Sigmoid colon (tissue), 4 donors: ENCODE measurements around the gene CD4.

Experiments used
- EP300 ChIP-seq, 4 donors: sonication (generic); formaldehyde crosslinking; IDR thresholded peaks; one replicate each; pipeline ENCODE4 v1.6.1; 2017; ENCODE audit warnings: antibody characterized with exemption in 4 of 4
- POLR2A ChIP-seq, 2 donors: fragments of 450-650 bp; IDR thresholded peaks; one replicate each; pipeline ENCODE4 v1.6.1; 2016; ENCODE audit warnings: antibody characterized with exemption in 2 of 2, mild to moderate bottlenecking in 2 of 2, moderate library complexity in 2 of 2
- POLR2AphosphoS5 ChIP-seq, 4 donors: sonication (generic); formaldehyde crosslinking; IDR thresholded peaks; one replicate each; pipeline ENCODE4 v1.6.1; 2017; ENCODE audit warnings: antibody characterized with exemption in 4 of 4
- TF ChIP-seq, protein P1 (sequence below), 4 experiments: fragments of 450-650 bp in 3 of 4; fragments of 200-600 bp in 1 of 4; IDR thresholded peaks; one replicate each; pipeline ENCODE4 v1.5.1; 2016 to 2019; ENCODE audit warnings: antibody characterized with exemption in 4 of 4, mild to moderate bottlenecking in 3 of 4, moderate library complexity in 2 of 4

- TF ChIP-seq POLR2AphosphoS5 (IDR thresholded peaks at IDR 0.05) (no peak), EP300 (IDR thresholded peaks at IDR 0.05) (no peak), POLR2A (IDR thresholded peaks at IDR 0.05) (no peak)
- TF ChIP-seq, protein P1, sequence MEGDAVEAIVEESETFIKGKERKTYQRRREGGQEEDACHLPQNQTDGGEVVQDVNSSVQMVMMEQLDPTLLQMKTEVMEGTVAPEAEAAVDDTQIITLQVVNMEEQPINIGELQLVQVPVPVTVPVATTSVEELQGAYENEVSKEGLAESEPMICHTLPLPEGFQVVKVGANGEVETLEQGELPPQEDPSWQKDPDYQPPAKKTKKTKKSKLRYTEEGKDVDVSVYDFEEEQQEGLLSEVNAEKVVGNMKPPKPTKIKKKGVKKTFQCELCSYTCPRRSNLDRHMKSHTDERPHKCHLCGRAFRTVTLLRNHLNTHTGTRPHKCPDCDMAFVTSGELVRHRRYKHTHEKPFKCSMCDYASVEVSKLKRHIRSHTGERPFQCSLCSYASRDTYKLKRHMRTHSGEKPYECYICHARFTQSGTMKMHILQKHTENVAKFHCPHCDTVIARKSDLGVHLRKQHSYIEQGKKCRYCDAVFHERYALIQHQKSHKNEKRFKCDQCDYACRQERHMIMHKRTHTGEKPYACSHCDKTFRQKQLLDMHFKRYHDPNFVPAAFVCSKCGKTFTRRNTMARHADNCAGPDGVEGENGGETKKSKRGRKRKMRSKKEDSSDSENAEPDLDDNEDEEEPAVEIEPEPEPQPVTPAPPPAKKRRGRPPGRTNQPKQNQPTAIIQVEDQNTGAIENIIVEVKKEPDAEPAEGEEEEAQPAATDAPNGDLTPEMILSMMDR (IDR thresholded peaks at IDR 0.05), result no peak
Measured at GRCh38 chr12:6868211-6869048, 79.1 kb downstream of the CD4 start.
